Stimulated activated CD4-positive, alpha-beta T cell treated with anti-CD3 and anti-CD28 coated beads, TNF-alpha, amount 100 ng/mL, for 4 hours (primary cell): Measurements from ENCODE around the gene MLYCD.

Experiments
- DNase-seq, 3 experiments: peaks; one replicate each; pipeline ENCODE4 v3.0.0-alpha.2; 2020; ENCODE audit warnings: low read depth in 3 of 3

Gene MLYCD

GRCh38 chr16:83968891-83969649 lies 70.2 kb downstream of the MLYCD start:
- no peak for DNase-seq

GRCh38 chr16:83969771-83970429 lies 71.0 kb downstream of the MLYCD start:
- DNase-seq, result no peak

- no peak for DNase-seq
Observed at GRCh38 chr16:83970430-83970815, 71.5 kb downstream of the MLYCD start.

GRCh38 chr16:83971165-83972130 lies 72.5 kb downstream of the MLYCD start:
- no peak for DNase-seq

GRCh38 chr16:83972256-83973008 lies 73.5 kb downstream of the MLYCD start:
- DNase-seq, result no peak

GRCh38 chr16:83973077-83973476 lies 74.2 kb downstream of the MLYCD start:
- no peak for DNase-seq

GRCh38 chr16:83973581-83974385 lies 74.9 kb downstream of the MLYCD start:
- DNase-seq, result no peak

GRCh38 chr16:83974475-83974874 lies 75.6 kb downstream of the MLYCD start:
- DNase-seq, result no peak

- DNase-seq, result no peak
Observed at GRCh38 chr16:83975590-83976260, 76.8 kb downstream of the MLYCD start.
